ENCODE results near the gene RER1. TPM values are rescaled to one million over a fixed set of nuclear protein-coding genes. Genes with fewer than 3 reads are reported as not detected.

RER1 gene
- total RNA-seq, 2 experiments from 2014 or later, result 60.5 to 138 TPM

- no peaks in the 10 kb centered on the region for H3K4me1 ChIP-seq (ENCODE audit: insufficient read depth, low read length, poor library complexity, severe bottlenecking)
- ChIA-PET CTCF (ENCODE audit: unreplicated experiment) (no interaction called here), POLR2A (no interaction called here)
- H3K36me3 ChIP-seq (ENCODE audit: insufficient read depth, low read length), result no peaks in the 10 kb centered on the region
- no peak overlapping the region for H3K4me3 ChIP-seq (ENCODE audit: low read depth, low read length, poor library complexity, severe bottlenecking)
- H3K27ac ChIP-seq (ENCODE audit: low read depth, low read length, poor library complexity, severe bottlenecking), result no peak overlapping the region
- no peaks in the 10 kb centered on the region for H3K9me2 ChIP-seq (ENCODE audit: insufficient read depth, low read length)
- BruUV-seq (replicated peaks), result no TSS peak
- no peaks in the 10 kb centered on the region for H3K9me3 ChIP-seq (ENCODE audit: low read length)
- TF ChIP-seq CTCF (conservative IDR thresholded peaks at IDR 0.05; ENCODE audit: low read length) (no peak), EZH2phosphoT487 (IDR thresholded peaks at IDR 0.05; ENCODE audit: borderline replicate concordance, low read depth, low read length) (no peak)
- DNase-seq (ENCODE audit: low spot score), result no peak
- no peak overlapping the region for H2AFZ ChIP-seq (ENCODE audit: low read length)
- H4K20me1 ChIP-seq (ENCODE audit: insufficient read depth, low read length), result no peaks in the 10 kb centered on the region
- intact Hi-C loops (cut with micrococcal nuclease; ENCODE audit: unreplicated experiment), result no loop called here
- H3K4me2 ChIP-seq (ENCODE audit: low read length), result no peak overlapping the region
- H3K79me2 ChIP-seq (ENCODE audit: insufficient read depth, low read depth, low read length), result no peaks in the 10 kb centered on the region
Measured at GRCh38 chr1:2374252-2375155, 17.1 kb upstream of the RER1 start.

- no peak for TF ChIP-seq CTCF (conservative IDR thresholded peaks at IDR 0.05; ENCODE audit: low read length)
- no peak for TF ChIP-seq EZH2phosphoT487 (IDR thresholded peaks at IDR 0.05; ENCODE audit: borderline replicate concordance, low read depth, low read length)
- Histone ChIP-seq H3K9me3 (ENCODE audit: low read length) (no peaks in the 10 kb centered on the region), H3K4me3 (ENCODE audit: low read depth, low read length, poor library complexity, severe bottlenecking) (no peak overlapping the region), H2AFZ (ENCODE audit: low read length) (no peak overlapping the region), H3K9me2 (ENCODE audit: insufficient read depth, low read length) (no peaks in the 10 kb centered on the region), H3K27ac (ENCODE audit: low read depth, low read length, poor library complexity, severe bottlenecking) (no peak overlapping the region), H4K20me1 (ENCODE audit: insufficient read depth, low read length) (no peaks in the 10 kb centered on the region), H3K79me2 (ENCODE audit: insufficient read depth, low read depth, low read length) (no peaks in the 10 kb centered on the region), H3K36me3 (ENCODE audit: insufficient read depth, low read length) (no peaks in the 10 kb centered on the region), H3K4me2 (ENCODE audit: low read length) (no peak overlapping the region), H3K4me1 (ENCODE audit: insufficient read depth, low read length, poor library complexity, severe bottlenecking) (no peaks in the 10 kb centered on the region)
- ChIA-PET POLR2A (no interaction called here), CTCF (ENCODE audit: unreplicated experiment) (no interaction called here)
- no TSS peak for BruUV-seq (replicated peaks)
- intact Hi-C loops (cut with micrococcal nuclease; ENCODE audit: unreplicated experiment), result no loop called here
- DNase-seq (ENCODE audit: low spot score), result no peak
Measured at GRCh38 chr1:2375246-2375922, 16.3 kb upstream of the RER1 start.

- no peak overlapping the region for H3K4me2 ChIP-seq (ENCODE audit: low read length)
- H2AFZ ChIP-seq (ENCODE audit: low read length), result no peak overlapping the region
- H3K9me3 ChIP-seq (ENCODE audit: low read length), result no peaks in the 10 kb centered on the region
- TF ChIP-seq EZH2phosphoT487 (IDR thresholded peaks at IDR 0.05; ENCODE audit: borderline replicate concordance, low read depth, low read length) (no peak), CTCF (conservative IDR thresholded peaks at IDR 0.05; ENCODE audit: low read length) (no peak)
- DNase-seq (ENCODE audit: low spot score), result no peak
- H3K9me2 ChIP-seq (ENCODE audit: insufficient read depth, low read length), result no peaks in the 10 kb centered on the region
- H3K4me1 ChIP-seq (ENCODE audit: insufficient read depth, low read length, poor library complexity, severe bottlenecking), result no peaks in the 10 kb centered on the region
- no peaks in the 10 kb centered on the region for H3K79me2 ChIP-seq (ENCODE audit: insufficient read depth, low read depth, low read length)
- ChIA-PET CTCF (ENCODE audit: unreplicated experiment) (no interaction called here), POLR2A (no interaction called here)
- H3K4me3 ChIP-seq (ENCODE audit: low read depth, low read length, poor library complexity, severe bottlenecking), result no peak overlapping the region
- intact Hi-C loops (cut with micrococcal nuclease; ENCODE audit: unreplicated experiment), result no loop called here
- H3K36me3 ChIP-seq (ENCODE audit: insufficient read depth, low read length), result no peaks in the 10 kb centered on the region
- no TSS peak for BruUV-seq (replicated peaks)
- no peak overlapping the region for H3K27ac ChIP-seq (ENCODE audit: low read depth, low read length, poor library complexity, severe bottlenecking)
- no peaks in the 10 kb centered on the region for H4K20me1 ChIP-seq (ENCODE audit: insufficient read depth, low read length)
Measured at GRCh38 chr1:2375923-2376260, 15.7 kb upstream of the RER1 start.
